C1 segment of cervical spinal cord (tissue), 14 donors: ENCODE results near the gene MRM3.
"Not testable (repeated sequence)": the region's sequence is repeated elsewhere in the genome, so short reads cannot be mapped to it uniquely, and the experiment has no call there.

Source experiments
- DNase-seq, 14 donors: peaks; one replicate each; lab custom pipeline; 2025; lab: John Stamatoyannopoulos, UW

The MRM3 gene

GRCh38 chr17:795276-795675, 13.1 kb downstream of the MRM3 start:
- no peak for DNase-seq

GRCh38 chr17:795721-796120, 13.6 kb downstream of the MRM3 start:
- DNase-seq = no peak

- DNase-seq = no peak
Observed at GRCh38 chr17:796609-797008, 14.5 kb downstream of the MRM3 start.

- no peak for DNase-seq
Observed at GRCh38 chr17:797236-797840, 15.2 kb downstream of the MRM3 start.

GRCh38 chr17:798246-798645, 16.1 kb downstream of the MRM3 start:
- no peak for DNase-seq

GRCh38 chr17:799261-799660, 17.1 kb downstream of the MRM3 start:
- DNase-seq = no peak

- no peak for DNase-seq
Observed at GRCh38 chr17:800446-801242, 18.5 kb downstream of the MRM3 start.

- no peak for DNase-seq
Observed at GRCh38 chr17:801660-802059, 19.5 kb downstream of the MRM3 start.

- no peak for DNase-seq
Observed at GRCh38 chr17:802481-802880, 20.3 kb downstream of the MRM3 start.

GRCh38 chr17:802901-803881, 21.0 kb downstream of the MRM3 start:
- peak in 1 of 14 donors; percentile 36 for DNase-seq

- DNase-seq = no peak
Observed at GRCh38 chr17:804541-805435, 22.6 kb downstream of the MRM3 start.

- not testable (repeated sequence) for DNase-seq
Observed at GRCh38 chr17:805886-806285, 23.7 kb downstream of the MRM3 start.

- DNase-seq = no peak
Observed at GRCh38 chr17:806346-806745, 24.2 kb downstream of the MRM3 start.

- no peak for DNase-seq
Observed at GRCh38 chr17:806781-807522, 24.8 kb downstream of the MRM3 start.

- no peak for DNase-seq
Observed at GRCh38 chr17:807523-808294, 25.6 kb downstream of the MRM3 start.

GRCh38 chr17:811051-811784, 29.1 kb downstream of the MRM3 start:
- no peak for DNase-seq

- DNase-seq = no peak
Observed at GRCh38 chr17:812638-813204, 30.6 kb downstream of the MRM3 start.

GRCh38 chr17:814371-814770, 32.2 kb downstream of the MRM3 start:
- no peak for DNase-seq

GRCh38 chr17:819251-819650, 37.1 kb downstream of the MRM3 start:
- DNase-seq = no peak
